Spleen (tissue), 7 donors: ENCODE results near the gene SAE1.

Source experiments
- CTCF ChIP-seq, 11 experiments: fragments of 200-600 bp in 7 of 11; fragments of 450-650 bp in 4 of 11; sonication (generic) in 4 of 11; IDR thresholded peaks in 8 of 11; conservative IDR thresholded peaks in 3 of 11; 1 replicate in 7 of 11; 2 replicates in 4 of 11; pipeline versions ENCODE4 v1.4.0 to v1.8.0; 2016 to 2021; ENCODE audit warnings: antibody characterized with exemption in 11 of 11, inconsistent platforms in 4 of 11, mild to moderate bottlenecking in 1 of 11
- POLR2A ChIP-seq, 3 donors: fragments of 450-650 bp; IDR thresholded peaks; one replicate each; pipeline ENCODE4 v1.5.1; 2017; ENCODE audit warnings: antibody characterized with exemption in 3 of 3, mild to moderate bottlenecking in 1 of 3
- POLR2AphosphoS5 ChIP-seq, 3 donors: sonication (generic); formaldehyde crosslinking; IDR thresholded peaks; one replicate each; pipeline ENCODE4 v1.5.1; 2017; ENCODE audit warnings: antibody characterized with exemption in 3 of 3
- donor health status: DM: no; HTN: no; CAD: no; lungs with moderate emphysema.
- donor health status: DM: no; HTN: no; CAD: no.
- donor health status: DM: no; HTN: no; CAD: no.

DNA sequence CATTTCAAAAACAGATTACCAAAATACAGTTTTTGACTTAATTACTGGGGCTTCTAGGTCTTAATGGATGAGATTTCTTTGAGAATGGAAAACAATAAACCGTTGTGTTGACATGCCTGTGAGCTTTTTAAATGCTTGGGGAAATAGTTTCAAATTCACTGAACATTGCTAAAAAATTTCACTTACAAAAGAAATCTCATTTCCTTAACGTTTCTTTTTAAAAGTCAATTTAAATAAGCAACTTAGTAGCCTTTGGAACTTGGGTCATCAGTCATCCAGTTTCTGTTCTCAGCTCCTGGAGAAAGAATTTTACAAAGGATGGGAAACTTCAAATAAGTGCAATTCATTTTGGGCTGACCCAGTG lies 21.5 kb upstream of the SAE1 start:
- TF ChIP-seq CTCF (IDR thresholded peaks at IDR 0.05 in 8 of 11, conservative IDR thresholded peaks at IDR 0.05 in 3 of 11) (no peak), POLR2A (IDR thresholded peaks at IDR 0.05) (no peak), POLR2AphosphoS5 (IDR thresholded peaks at IDR 0.05) (no peak)
